ENCODE results near the gene SPATA31A7.
"Not testable (repeated sequence)": the region's sequence is repeated elsewhere in the genome, so short reads cannot be mapped to it uniquely, and the experiment has no call there.

SPATA31A7 gene

GRCh38 chr9:61189736-61190135 is at the start of gene SPATA31A7:
Gene SPATA31A7 (plus strand): TSS chr9:61190036. CDS start chr9:61190065, 29 bp downstream.
- not testable (repeated sequence) for H3K27ac Mint-ChIP-seq; H3K27me3 Mint-ChIP-seq; H3K9me3 Mint-ChIP-seq; H3K4me1 Mint-ChIP-seq (ENCODE audit: low read depth); H3K36me3 Mint-ChIP-seq (ENCODE audit: low read depth); DNase-seq; H3K4me3 Mint-ChIP-seq

DNA sequence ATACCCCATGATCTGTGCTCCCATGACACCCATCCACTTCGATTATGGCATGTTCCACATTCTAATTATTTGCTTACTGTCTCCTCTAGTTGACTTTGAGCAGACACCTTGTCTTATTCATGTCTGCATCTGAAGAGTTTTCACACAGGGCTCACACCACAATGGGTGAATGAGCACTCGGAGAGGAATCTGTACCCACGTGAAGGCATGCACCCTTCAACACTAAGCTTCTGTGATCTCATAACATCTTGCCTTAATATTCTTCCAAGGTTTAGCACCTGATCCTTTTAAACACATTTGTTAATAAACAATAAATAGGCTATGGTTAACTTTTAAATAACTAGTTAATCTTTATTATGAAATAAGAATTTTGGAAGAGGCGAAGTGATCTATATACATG is 36.6 kb downstream of the SPATA31A7 start:
- H3K36me3 Mint-ChIP-seq (ENCODE audit: low read depth); DNase-seq; H3K27me3 Mint-ChIP-seq; H3K9me3 Mint-ChIP-seq; H3K4me1 Mint-ChIP-seq (ENCODE audit: low read depth); H3K27ac Mint-ChIP-seq; H3K4me3 Mint-ChIP-seq: not testable (repeated sequence)

Data from activated T-cell treated with anti-CD3 and anti-CD28 coated beads, Interleukin-2, amount 50 U/mL, for 24 hours (primary cell).